HCT116 (cell line): Measurements from ENCODE around the gene GJA9. TPM values are rescaled to one million over a fixed set of nuclear protein-coding genes. Genes with fewer than 3 reads are reported as not detected.

Experiments
- ATAC-seq: fragments of 200-7000 bp; cut with Tn5 transposase; 2 replicates; pipeline ENCODE4 v1.9.1; 2020; ENCODE audit warnings: mild to moderate bottlenecking, moderate library complexity
- BruUV-seq: library from RNA; stranded (reverse); fragments of 400-500 nt; replicated peaks from 2 replicates; lab custom pipeline; 2021; lab: Mats Ljungman, UMichigan
- CTCF ChIA-PET: fragments of 300-600 bp; sonication (Branson Sonifier 250); formaldehyde crosslinking; loops from one replicate; lab custom pipeline; 2021; ENCODE audit warnings: antibody characterized with exemption; lab: Charles Lee
- POLR2A ChIA-PET: fragments of 300-600, 350-600 bp; sonication (Branson Sonifier 250); formaldehyde crosslinking; loops from one replicate; lab custom pipeline; 2021; ENCODE audit warnings: antibody characterized with exemption; lab: Charles Lee
- RAD21 ChIA-PET, 2 experiments: fragments of 300-600 bp; sonication (Branson Sonifier 250); formaldehyde crosslinking; loops; one replicate each; lab custom pipeline; 2023; ENCODE audit warnings: low total read pairs in 2 of 2; ENCODE audit not compliant: uncharacterized antibody in 2 of 2, unreplicated experiment in 2 of 2, low non-redundant PET in 1 of 2; lab: Charles Lee
- DNase-seq: peaks from one replicate; pipeline ENCODE4 v3.0.0-alpha.2; 2010; ENCODE audit warnings: low read depth, low spot score
- H2AFZ ChIP-seq: fragments of 200-600 bp; shearing (Covaris generic), sonication (generic); 2 replicates; pipeline ENCODE4 v1.6.1; 2017; ENCODE audit warnings: low read depth, mixed run types, mixed read lengths, antibody characterized with exemption, low read length; ENCODE audit not compliant: poor library complexity, severe bottlenecking
- H3K27ac ChIP-seq: 2 replicates; pipeline ENCODE4 v1.5.1; 2012; ENCODE audit warnings: low read depth, low read length
- H3K27me3 ChIP-seq: fragments of 200-600 bp; sonication (generic); 2 replicates; pipeline ENCODE4 v1.6.1; 2016; ENCODE audit warnings: mixed run types, low read length, mixed read lengths; ENCODE audit not compliant: insufficient read depth
- H3K36me3 ChIP-seq, 2 experiments: fragments of 200-500 bp in 1 of 2; fragments of 200-600 bp in 1 of 2; sonication (Bioruptor generic) in 1 of 2; sonication (generic) in 1 of 2; 2 replicates each; pipeline versions ENCODE4 v1.5.1 to v1.6.1; 2014 to 2016; ENCODE audit warnings: low read length in 2 of 2, inconsistent platforms in 1 of 2, mixed read lengths in 1 of 2, mixed run types in 1 of 2; ENCODE audit not compliant: insufficient read depth in 2 of 2, control insufficient read depth in 1 of 2
- H3K4me1 ChIP-seq, 2 experiments: fragments of 200-600 bp in 1 of 2; sonication (generic) in 1 of 2; 2 replicates each; pipeline versions ENCODE4 v1.5.1 to v1.6.1; 2012 to 2017; ENCODE audit warnings: low read length in 2 of 2, inconsistent platforms in 1 of 2, mild to moderate bottlenecking in 1 of 2, mixed read lengths in 1 of 2, mixed run types in 1 of 2, moderate library complexity in 1 of 2; ENCODE audit not compliant: insufficient read depth in 2 of 2, control insufficient read depth in 1 of 2
- H3K4me2 ChIP-seq: fragments of 200-600 bp; sonication (generic); 2 replicates; pipeline ENCODE4 v1.6.1; 2017; ENCODE audit warnings: mixed run types, low read length, mixed read lengths
- H3K4me3 ChIP-seq, 2 experiments: fragments of 200-600 bp in 1 of 2; sonication (generic) in 1 of 2; replicated peaks in 1 of 2; 2 replicates each; pipeline ENCODE4 v1.5.1; 2011 to 2016; ENCODE audit warnings: low read length in 2 of 2, control low read depth in 1 of 2, low read depth in 1 of 2, mild to moderate bottlenecking in 1 of 2, mixed read lengths in 1 of 2, mixed run types in 1 of 2
- H3K79me2 ChIP-seq: fragments of 200-600 bp; sonication (generic); 2 replicates; pipeline ENCODE4 v1.6.1; 2017; ENCODE audit warnings: mild to moderate bottlenecking, mixed run types, low read length, moderate library complexity, mixed read lengths; ENCODE audit not compliant: insufficient read depth
- H3K9ac ChIP-seq: fragments of 200-600 bp; sonication (generic); 2 replicates; pipeline ENCODE4 v1.6.1; 2016; ENCODE audit warnings: low read length, mixed read lengths
- H3K9me2 ChIP-seq: fragments of 200-600 bp; sonication (generic), shearing (Covaris generic); 2 replicates; pipeline ENCODE4 v1.6.1; 2017; ENCODE audit warnings: mixed run types, mild to moderate bottlenecking, moderate library complexity; ENCODE audit not compliant: insufficient read depth
- H3K9me3 ChIP-seq, 2 experiments: fragments of 200-500 bp in 1 of 2; fragments of 200-600 bp in 1 of 2; sonication (Bioruptor generic) in 1 of 2; sonication (generic) in 1 of 2; 2 replicates each; pipeline ENCODE4 v1.6.1; 2014 to 2017; ENCODE audit warnings: low read length in 2 of 2, mixed read lengths in 2 of 2, inconsistent platforms in 1 of 2, low read depth in 1 of 2, mild to moderate bottlenecking in 1 of 2, mixed run types in 1 of 2, moderate library complexity in 1 of 2; ENCODE audit not compliant: control insufficient read depth in 1 of 2, insufficient read depth in 1 of 2
- H4K20me1 ChIP-seq: fragments of 200-600 bp; sonication (generic), shearing (Covaris generic); 2 replicates; pipeline ENCODE4 v1.6.1; 2017; ENCODE audit warnings: mixed run types, mild to moderate bottlenecking, moderate library complexity; ENCODE audit not compliant: insufficient read depth
- CEBPB ChIP-seq: IDR thresholded peaks from 2 replicates; pipeline ENCODE4 v1.6.1; 2012; ENCODE audit warnings: low read depth
- ELF1 ChIP-seq: IDR thresholded peaks from 2 replicates; pipeline ENCODE4 v1.6.1; 2012; ENCODE audit warnings: low read depth, borderline replicate concordance
- EZH2 ChIP-seq: fragments of 200-600 bp; sonication (generic); IDR thresholded peaks from 2 replicates; pipeline ENCODE4 v1.6.1; 2017; ENCODE audit warnings: antibody characterized with exemption, mixed run types
- EZH2phosphoT487 ChIP-seq: fragments of 200-600 bp; IDR thresholded peaks from 2 replicates; pipeline ENCODE4 v1.6.1; 2018; ENCODE audit warnings: antibody characterized with exemption, borderline replicate concordance
- FOSL1 ChIP-seq: IDR thresholded peaks from 2 replicates; pipeline ENCODE4 v1.6.1; 2012; ENCODE audit warnings: low read depth
- JUND ChIP-seq: IDR thresholded peaks from 2 replicates; pipeline ENCODE4 v1.6.1; 2012
- POLR2AphosphoS5 ChIP-seq: IDR thresholded peaks from 2 replicates; pipeline ENCODE4 v1.6.1; 2011; ENCODE audit warnings: mild to moderate bottlenecking, low read depth, low read length, moderate library complexity
- SIN3A ChIP-seq: IDR thresholded peaks from 2 replicates; pipeline ENCODE4 v1.6.1; 2012; ENCODE audit warnings: low read depth
- SP1 ChIP-seq: IDR thresholded peaks from 2 replicates; pipeline ENCODE4 v1.6.1; 2012; ENCODE audit warnings: low read depth
- TCF7L2 ChIP-seq: IDR thresholded peaks from 2 replicates; pipeline ENCODE4 v1.7.0; 2011; ENCODE audit warnings: borderline replicate concordance, inconsistent platforms; ENCODE audit not compliant: insufficient read depth, insufficient read length; ENCODE audit errors: extremely low read depth
- ZFX ChIP-seq: fragments of 450-650 bp; IDR thresholded peaks from 2 replicates; pipeline ENCODE4 v1.6.1; 2017
- ZNF274 ChIP-seq: fragments of 200-500 bp; sonication (Bioruptor generic); IDR thresholded peaks from 2 replicates; pipeline ENCODE4 v1.6.1; 2014; ENCODE audit warnings: mild to moderate bottlenecking, low read depth, low read length, inconsistent platforms
- intact Hi-C: fragments of 100-400 bp; cut with micrococcal nuclease; formaldehyde crosslinking; loops from 2 replicates; pipeline ENCODE4 v1.10.0; 2022
- total RNA-seq: library from RNA; stranded (reverse); gene quantifications from one replicate; pipeline ENCODE4 v1.2.1, GENCODE V29; 2021; ENCODE audit not compliant: unreplicated experiment
- TF ChIP-seq, protein P1 (sequence below): IDR thresholded peaks from 2 replicates; pipeline ENCODE4 v1.6.1; 2012
- TF ChIP-seq, protein P2 (sequence below): IDR thresholded peaks from 2 replicates; pipeline ENCODE4 v1.6.1; 2011; ENCODE audit warnings: mild to moderate bottlenecking, low read length, moderate library complexity; ENCODE audit not compliant: insufficient replicate concordance; ENCODE audit errors: extremely low read depth
- TF ChIP-seq, protein P3 (sequence below), 3 experiments: fragments of 200-600 bp in 1 of 3; sonication (generic) in 1 of 3; IDR thresholded peaks in 2 of 3; conservative IDR thresholded peaks in 1 of 3; 2 replicates each; pipeline ENCODE4 v1.5.1; 2012 to 2017; ENCODE audit warnings: low read depth in 2 of 3, low read length in 2 of 3, antibody characterized with exemption in 1 of 3, borderline replicate concordance in 1 of 3, control low read depth in 1 of 3, mild to moderate bottlenecking in 1 of 3, mixed read lengths in 1 of 3, mixed run types in 1 of 3, moderate library complexity in 1 of 3; ENCODE audit not compliant: insufficient read depth in 1 of 3

Gene GJA9
- total RNA-seq, 1 experiment from 2014 or later: not detected

DNA sequence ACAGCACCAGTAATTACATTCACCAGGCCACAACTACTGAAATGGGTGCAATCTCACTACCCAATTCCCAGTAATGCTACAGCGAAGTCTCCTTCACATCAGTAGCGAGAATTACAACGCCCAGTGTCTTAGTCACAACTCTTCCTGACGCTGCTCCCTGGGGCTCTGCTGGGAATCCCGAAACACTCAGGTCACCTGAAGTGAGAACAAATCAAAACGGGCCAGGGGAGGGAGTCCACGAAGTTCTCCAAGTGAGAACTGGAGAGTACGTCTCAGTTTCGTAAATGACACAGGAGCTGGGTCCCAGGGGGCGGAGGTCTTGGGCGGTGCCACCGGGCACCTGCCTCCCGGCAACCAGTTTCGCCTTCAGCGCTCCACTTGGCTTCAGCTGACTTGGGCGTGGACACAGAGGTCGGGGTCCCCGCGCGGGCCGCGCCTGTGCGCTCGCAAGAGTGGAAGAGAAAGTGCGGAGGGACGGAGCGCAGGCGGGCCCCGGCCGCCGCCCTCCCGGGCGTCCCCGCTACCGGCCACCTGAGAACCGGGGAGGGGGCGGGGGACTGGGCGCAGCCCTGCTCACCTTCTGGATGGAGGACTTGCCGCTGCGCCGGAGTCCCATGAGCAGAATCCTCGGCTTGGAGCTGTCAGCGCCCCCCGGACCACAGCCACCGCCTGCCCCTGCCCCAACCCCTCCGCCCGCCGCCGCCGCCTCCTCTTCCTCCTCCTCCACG is 22.4 kb downstream of the GJA9 start:
- Histone ChIP-seq H3K36me3 (peaks cover 4 to 13% of the 10 kb centered on the region in 2 experiments; a peak in 3 of 4 replicates), H3K9me2 (no peaks in the 10 kb centered on the region), H3K27me3 (no peaks in the 10 kb centered on the region), H3K27ac (peak overlapping the region; percentile 61), H3K9ac (peak overlapping the region; percentile 61), H2AFZ (no peak overlapping the region), H3K4me1 (peaks cover 4 to 19% of the 10 kb centered on the region in 2 experiments), H3K79me2 (peaks cover 16% of the 10 kb centered on the region; the same call in 1 of the 2 replicates), H3K4me3 (peak overlapping the region; percentile 73 to 93), H4K20me1 (no peaks in the 10 kb centered on the region), H3K4me2 (peak overlapping the region; percentile 99), H3K9me3 (no peaks in the 10 kb centered on the region)
- POLR2A ChIA-PET: interaction anchor here (0.8 kb wide), 1 partner anchor 15 kb away, joined by 3 read pairs; no protein-coding TSS in a partner anchor
- RAD21 ChIA-PET: no interaction called here
- DNase-seq (peak; percentile 21), ATAC-seq (peak; percentile 41)
- no TSS peak for BruUV-seq
- TF ChIP-seq, protein P1, sequence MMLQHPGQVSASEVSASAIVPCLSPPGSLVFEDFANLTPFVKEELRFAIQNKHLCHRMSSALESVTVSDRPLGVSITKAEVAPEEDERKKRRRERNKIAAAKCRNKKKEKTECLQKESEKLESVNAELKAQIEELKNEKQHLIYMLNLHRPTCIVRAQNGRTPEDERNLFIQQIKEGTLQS: no peak
- no peak for TF ChIP-seq SP1
- 0 out of 2 replicates have a peak, but pooled peaks have one; percentile 6 for TF ChIP-seq POLR2AphosphoS5
- TF ChIP-seq SIN3A: no peak; the same call in 1 of the 2 replicates
- intact Hi-C loops: no loop called here
- CTCF ChIA-PET: interaction anchor here (1.0 kb wide), 1 partner anchor 869 kb away, joined by 3 read pairs; no protein-coding TSS in a partner anchor

DNA sequence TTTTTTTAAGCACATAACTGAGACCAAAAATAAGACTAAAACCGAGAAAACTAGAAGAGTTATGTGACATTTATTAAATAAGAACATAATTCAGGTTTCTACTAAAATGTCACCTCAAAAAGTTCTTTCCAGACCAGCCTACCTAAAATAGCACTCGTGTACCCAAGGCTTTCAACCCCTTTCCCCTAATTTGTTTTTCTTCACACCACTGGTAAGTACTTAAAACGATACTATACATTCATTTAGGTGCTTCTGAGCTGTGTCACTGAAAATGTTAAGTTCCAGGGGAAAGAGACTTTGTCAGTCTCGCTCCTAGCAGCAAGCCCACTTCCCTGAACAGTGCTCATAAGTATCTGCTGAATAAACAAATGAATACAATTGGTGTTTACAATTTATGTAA is 28.6 kb downstream of the GJA9 start:
- ChIA-PET POLR2A (no interaction called here), CTCF (no interaction called here), RAD21 (no interaction called here)
- no peak for DNase-seq
- H4K20me1 ChIP-seq: no peaks in the 10 kb centered on the region
- peaks cover 5% of the 10 kb centered on the region; the same call in 1 of the 2 replicates for H3K79me2 ChIP-seq
- intact Hi-C loops: no loop called here
- no peak overlapping the region for H3K4me3 ChIP-seq
- H3K27me3 ChIP-seq: no peaks in the 10 kb centered on the region
- H2AFZ ChIP-seq: no peak overlapping the region
- ATAC-seq: no peak
- H3K36me3 ChIP-seq: peaks cover 0 to 15% of the 10 kb centered on the region in 2 experiments; a peak in 2 of 4 replicates
- no TSS peak for BruUV-seq
- no peak overlapping the region for H3K9ac ChIP-seq
- no peak overlapping the region for H3K27ac ChIP-seq
- H3K4me2 ChIP-seq: no peak overlapping the region
- no peaks in the 10 kb centered on the region for H3K9me2 ChIP-seq
- H3K9me3 ChIP-seq: no peaks in the 10 kb centered on the region
- no peaks in the 10 kb centered on the region for H3K4me1 ChIP-seq
- no peak for TF ChIP-seq SIN3A
- TF ChIP-seq, protein P2, sequence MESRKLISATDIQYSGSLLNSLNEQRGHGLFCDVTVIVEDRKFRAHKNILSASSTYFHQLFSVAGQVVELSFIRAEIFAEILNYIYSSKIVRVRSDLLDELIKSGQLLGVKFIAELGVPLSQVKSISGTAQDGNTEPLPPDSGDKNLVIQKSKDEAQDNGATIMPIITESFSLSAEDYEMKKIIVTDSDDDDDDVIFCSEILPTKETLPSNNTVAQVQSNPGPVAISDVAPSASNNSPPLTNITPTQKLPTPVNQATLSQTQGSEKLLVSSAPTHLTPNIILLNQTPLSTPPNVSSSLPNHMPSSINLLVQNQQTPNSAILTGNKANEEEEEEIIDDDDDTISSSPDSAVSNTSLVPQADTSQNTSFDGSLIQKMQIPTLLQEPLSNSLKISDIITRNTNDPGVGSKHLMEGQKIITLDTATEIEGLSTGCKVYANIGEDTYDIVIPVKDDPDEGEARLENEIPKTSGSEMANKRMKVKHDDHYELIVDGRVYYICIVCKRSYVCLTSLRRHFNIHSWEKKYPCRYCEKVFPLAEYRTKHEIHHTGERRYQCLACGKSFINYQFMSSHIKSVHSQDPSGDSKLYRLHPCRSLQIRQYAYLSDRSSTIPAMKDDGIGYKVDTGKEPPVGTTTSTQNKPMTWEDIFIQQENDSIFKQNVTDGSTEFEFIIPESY: no peak
- no peak for TF ChIP-seq ELF1
- TF ChIP-seq JUND: no peak
- no peak for TF ChIP-seq EZH2phosphoT487
- no peak for TF ChIP-seq ZNF274
- TF ChIP-seq FOSL1: no peak
- no peak for TF ChIP-seq CEBPB
- TF ChIP-seq TCF7L2: no peak
- TF ChIP-seq ZFX: no peak
- TF ChIP-seq, protein P3, sequence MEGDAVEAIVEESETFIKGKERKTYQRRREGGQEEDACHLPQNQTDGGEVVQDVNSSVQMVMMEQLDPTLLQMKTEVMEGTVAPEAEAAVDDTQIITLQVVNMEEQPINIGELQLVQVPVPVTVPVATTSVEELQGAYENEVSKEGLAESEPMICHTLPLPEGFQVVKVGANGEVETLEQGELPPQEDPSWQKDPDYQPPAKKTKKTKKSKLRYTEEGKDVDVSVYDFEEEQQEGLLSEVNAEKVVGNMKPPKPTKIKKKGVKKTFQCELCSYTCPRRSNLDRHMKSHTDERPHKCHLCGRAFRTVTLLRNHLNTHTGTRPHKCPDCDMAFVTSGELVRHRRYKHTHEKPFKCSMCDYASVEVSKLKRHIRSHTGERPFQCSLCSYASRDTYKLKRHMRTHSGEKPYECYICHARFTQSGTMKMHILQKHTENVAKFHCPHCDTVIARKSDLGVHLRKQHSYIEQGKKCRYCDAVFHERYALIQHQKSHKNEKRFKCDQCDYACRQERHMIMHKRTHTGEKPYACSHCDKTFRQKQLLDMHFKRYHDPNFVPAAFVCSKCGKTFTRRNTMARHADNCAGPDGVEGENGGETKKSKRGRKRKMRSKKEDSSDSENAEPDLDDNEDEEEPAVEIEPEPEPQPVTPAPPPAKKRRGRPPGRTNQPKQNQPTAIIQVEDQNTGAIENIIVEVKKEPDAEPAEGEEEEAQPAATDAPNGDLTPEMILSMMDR (IDR thresholded peaks at IDR 0.05 in 2 of 3, conservative IDR thresholded peaks at IDR 0.05 in 1 of 3; ENCODE audit: borderline replicate concordance in 1 of 3, insufficient read depth in 1 of 3, low read depth in 2 of 3, low read length in 2 of 3): no peak
- TF ChIP-seq, protein P1: no peak
- TF ChIP-seq EZH2: no peak
